Suprapubic skin (tissue), 4 donors: ENCODE data around the gene CDH8.

Source experiments
- CTCF ChIP-seq, 2 donors: fragments of 200-600 bp in 1 of 2; fragments of 450-650 bp in 1 of 2; sonication (generic) in 1 of 2; IDR thresholded peaks; one replicate each; pipeline ENCODE4 v1.5.1; 2016 to 2019; ENCODE audit warnings: antibody characterized with exemption in 2 of 2, mild to moderate bottlenecking in 1 of 2, moderate library complexity in 1 of 2
- EP300 ChIP-seq: sonication (generic); formaldehyde crosslinking; IDR thresholded peaks from one replicate; pipeline ENCODE4 v1.6.1; 2017; ENCODE audit warnings: antibody characterized with exemption
- POLR2A ChIP-seq, 2 donors: fragments of 450-650 bp; IDR thresholded peaks; one replicate each; pipeline ENCODE4 v1.6.1; 2017; ENCODE audit warnings: antibody characterized with exemption in 2 of 2, mild to moderate bottlenecking in 2 of 2, moderate library complexity in 2 of 2
- POLR2AphosphoS5 ChIP-seq, 3 donors: sonication (generic); formaldehyde crosslinking; IDR thresholded peaks; one replicate each; pipeline ENCODE4 v1.6.1; 2017; ENCODE audit warnings: antibody characterized with exemption in 3 of 3

- TF ChIP-seq CTCF (IDR thresholded peaks at IDR 0.05) = no peak
- TF ChIP-seq EP300 = no peak
- no peak for TF ChIP-seq POLR2A (IDR thresholded peaks at IDR 0.05)
- no peak for TF ChIP-seq POLR2AphosphoS5 (IDR thresholded peaks at IDR 0.05)
Measured at GRCh38 chr16:61726701-61727100, 309.5 kb downstream of the CDH8 start.
